CD4-positive, alpha-beta T cell treated with Interleukin-2 at 100 ng/mL for 4 hours (primary cell): ENCODE results near the gene ZNF516.

Experiments used
- DNase-seq: peaks from one replicate; pipeline ENCODE4 v3.0.0-alpha.2; 2020; ENCODE audit warnings: low spot score

ZNF516 gene

DNA sequence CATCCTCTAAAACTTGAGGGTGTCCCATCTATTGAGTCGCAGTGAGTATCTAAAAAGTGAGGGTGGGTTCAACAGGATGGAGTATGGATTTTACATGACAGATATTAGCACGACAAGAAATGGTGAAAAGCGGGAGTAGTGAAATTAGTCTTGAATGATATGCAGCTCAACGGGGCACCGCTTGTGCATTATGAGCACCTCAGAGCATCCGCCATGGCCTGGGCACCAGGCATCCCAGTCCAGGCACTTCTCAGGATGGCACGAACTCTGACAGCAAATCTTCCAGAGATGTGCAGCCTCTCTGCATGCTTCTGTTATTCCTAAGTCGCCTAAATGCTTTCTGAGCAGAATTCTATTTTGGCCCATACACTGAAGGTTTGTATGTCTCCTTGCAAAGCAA, 57.1 kb downstream of the ZNF516 start:
- DNase-seq: no peak

DNA sequence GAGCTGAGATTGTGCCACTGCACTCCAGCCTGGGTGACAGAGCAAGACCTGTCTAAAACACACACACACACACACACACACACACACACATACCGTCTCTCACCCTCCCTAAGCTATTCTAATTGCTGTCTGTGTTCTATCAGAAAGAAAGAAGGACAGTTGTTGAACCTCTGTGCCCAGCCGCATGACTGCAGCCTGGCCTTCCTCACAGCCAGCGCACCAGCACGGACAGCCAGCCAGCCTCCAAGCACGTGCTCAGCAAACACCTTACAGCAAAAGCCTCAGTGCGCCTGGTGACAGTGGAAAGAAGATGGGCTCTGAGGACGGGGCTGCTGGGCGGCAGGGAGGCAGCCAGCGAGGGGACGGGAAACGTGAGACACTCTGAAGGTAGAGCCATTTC, 58.0 kb downstream of the ZNF516 start:
- no peak for DNase-seq

DNA sequence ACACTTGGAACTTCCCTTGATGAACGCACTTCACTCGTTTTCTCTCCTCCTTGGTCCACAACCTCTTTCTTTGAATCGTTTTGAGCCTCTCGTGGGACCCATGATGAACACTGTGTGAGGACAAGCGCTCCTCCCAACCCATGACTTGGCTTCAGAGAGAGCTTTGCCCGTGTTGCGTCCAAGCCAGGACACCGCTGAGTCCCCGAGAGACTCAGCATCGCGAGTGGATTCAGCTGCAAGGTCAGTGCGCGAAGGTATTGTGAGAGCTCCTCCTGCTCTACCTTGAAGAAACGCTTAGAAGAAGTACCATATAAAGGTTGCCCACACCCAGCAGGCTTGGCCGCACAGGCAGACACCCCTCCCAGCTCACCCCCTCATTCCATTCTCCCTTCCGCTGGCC, 58.7 kb downstream of the ZNF516 start:
- no peak for DNase-seq

DNA sequence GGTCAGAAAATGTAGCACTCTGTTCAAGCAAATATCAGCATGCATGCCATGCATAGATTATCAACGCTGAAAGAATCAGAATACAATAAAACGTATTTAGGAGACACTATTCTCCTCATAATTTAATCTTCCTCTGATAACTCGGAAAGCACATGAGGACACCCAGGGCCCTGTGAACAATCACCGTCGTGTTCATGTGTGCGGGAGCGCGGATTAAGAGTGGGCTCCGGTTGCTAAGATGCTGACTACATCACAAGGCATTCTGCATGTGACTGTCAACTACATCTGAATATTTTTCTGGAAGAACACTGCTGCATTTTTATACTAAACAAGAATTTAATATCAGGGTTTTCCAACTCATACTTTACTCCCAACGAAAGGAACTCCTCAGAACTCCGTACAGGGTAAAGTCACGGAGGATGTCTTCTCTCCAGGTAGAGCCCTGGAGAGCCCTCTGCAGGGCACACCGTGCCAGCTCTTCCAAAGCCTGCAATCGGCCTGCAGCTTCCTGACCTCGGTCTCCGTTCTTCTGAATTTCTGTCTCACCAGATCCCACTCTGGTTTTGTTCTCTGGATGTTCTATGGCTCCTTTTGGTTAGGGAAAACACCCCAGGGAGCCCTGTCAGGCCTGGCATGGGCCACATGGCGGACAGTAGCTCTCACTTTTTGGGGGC, 59.6 kb downstream of the ZNF516 start:
- DNase-seq: no peak

DNA sequence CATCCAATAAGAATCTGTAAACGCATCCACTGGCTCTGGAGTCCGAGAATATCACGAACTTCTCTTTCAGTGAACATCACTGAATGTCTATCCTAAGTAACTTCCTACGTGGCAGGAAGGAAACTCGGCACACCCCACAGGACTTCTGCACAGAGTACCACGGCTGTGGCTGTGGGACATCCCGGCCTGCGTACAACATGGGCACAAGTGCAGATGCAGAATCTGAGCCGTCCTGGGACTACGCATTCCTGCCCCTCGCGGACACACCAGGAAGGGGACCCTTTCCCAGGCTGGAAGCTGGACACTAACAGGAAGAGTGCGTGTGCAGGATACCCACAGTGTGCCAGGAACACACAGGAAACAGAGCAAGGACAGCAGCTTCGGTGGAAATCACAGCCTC, 60.6 kb downstream of the ZNF516 start:
- DNase-seq: no peak

DNA sequence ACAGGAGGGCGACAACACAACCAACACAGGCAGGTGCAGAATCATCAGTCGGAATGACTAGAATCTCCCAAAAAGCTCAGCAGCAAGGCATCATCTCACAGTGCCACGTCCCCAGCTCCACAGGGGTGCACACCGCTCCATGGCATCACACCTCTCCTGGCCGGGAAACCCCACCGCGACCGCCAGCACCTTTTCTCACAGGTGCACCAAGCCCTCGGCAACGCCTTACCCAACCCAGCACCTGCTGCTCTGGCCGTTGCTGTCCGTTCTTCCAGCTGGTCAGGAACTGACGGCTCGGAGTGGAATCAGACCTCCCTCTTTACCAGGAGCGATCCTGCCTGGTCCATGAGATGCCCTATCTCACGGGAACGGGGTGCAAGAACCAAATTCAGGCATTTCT, 61.3 kb downstream of the ZNF516 start:
- DNase-seq: no peak

DNA sequence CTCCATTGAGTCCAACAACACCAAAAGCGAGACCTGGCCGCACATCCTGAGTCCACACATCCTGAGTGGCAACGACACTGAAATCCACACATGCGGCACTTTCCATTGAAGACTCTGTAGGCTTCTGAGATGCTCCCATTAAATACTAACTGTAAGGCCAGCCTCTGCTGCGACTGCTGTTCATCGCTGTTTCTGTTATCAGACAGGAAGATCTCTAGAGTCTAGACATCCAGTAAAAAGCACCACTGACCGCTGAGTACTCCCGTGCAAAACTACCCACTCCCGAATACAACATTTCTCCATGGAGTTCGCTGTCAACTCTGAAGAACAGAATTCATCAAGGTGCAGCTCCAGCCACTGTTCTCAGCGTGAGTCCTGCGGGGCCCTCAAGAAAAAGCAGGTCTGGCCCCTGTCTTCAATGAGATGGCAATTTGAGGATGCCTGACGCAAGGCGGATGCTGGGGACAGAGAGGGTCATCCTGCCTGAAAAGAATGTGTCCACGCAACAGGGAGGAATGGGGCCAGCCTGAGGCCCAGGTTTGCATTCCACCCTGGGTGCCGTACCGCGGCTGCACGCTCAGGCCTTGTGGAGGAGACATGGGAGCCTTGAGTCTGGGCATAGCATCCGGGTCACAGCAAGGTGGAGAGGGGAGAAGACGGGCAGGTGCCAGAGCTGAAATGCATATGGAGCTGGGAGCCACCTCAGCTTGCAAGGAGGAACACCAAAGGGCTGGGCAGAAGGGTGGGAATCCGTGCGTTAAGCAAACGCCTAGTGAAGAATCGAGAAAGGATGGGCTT, 61.9 kb downstream of the ZNF516 start:
- DNase-seq: no peak

DNA sequence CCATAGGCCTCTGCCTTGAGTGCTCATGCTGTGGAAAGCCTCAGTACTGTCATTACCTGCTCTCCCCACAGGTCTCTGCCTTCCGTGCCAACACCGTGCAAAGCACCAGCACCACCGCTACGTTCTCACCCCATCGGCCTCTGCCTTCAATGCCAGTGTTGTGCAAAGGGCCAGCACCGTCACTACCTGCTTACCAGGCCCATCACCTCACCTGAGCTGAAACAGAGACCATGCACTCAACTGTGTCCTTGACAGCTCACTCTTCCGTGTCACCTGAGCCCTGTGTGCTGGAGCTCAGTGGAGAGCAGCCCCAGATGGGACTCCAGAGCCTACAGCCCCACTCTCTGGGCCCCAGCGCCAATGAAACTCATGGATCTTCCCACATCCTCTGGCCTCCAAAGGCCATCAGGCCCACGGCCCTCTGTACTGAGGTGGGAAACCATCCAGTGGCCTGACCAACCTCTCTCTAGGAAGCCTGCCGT, 62.7 kb downstream of the ZNF516 start:
- DNase-seq: no peak

DNA sequence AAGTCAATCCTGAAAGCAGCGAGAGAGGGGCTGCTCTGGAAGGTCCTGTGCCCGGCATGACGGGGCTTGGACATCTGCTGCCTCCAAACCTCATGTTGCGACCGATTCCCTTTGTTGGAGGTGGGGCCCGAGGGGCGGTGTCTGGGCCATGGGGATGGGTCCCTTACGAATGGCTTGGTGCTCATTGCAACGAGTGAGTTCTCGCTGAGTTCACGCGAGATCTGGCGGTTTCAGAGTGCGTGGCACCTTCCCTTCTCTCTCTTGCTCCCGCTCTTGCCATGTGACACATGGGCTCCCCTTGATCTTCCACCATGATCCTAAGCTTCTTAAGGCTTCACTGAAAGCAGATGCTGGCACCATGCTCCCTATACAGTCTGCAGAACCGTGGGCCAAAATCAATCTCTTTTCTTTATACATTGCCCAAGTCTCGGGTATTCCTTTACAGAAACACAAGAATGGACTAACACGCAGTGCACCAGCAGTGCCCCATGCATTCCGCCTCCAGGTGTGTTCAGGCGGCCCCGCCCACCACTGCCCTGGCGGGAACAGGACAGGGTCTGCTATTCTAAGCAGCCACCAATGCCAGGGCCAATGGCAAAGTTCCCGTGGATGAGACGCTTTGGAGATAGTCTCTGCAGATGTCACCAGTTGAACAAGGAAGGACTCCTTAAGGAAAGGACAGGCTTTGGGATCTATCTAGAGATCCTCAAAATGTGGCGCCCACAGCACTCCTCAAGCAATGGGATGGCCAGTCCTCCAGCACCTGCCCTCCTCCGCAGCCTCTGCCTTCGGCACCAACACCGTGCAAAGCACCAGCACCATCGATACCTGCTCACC, 63.4 kb downstream of the ZNF516 start:
- DNase-seq: no peak

DNA sequence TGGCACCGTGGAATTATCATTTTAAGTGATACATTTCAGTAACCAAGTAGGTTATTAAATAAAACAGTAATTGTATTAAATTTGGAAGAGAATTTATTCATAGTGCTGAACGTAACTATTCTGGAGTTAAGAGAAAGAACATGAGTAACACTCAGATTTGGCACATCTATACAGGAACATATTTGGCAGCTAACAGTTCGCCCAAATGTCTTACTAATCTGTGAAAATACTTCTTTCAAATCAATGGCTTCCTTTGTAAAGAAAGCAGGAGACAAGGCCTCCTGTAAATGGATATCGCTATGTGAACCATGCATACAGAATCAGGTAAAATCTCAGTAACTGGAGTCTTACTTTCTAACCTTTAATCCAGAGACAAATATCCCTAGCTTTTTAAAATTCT, 64.4 kb downstream of the ZNF516 start:
- DNase-seq: no peak

DNA sequence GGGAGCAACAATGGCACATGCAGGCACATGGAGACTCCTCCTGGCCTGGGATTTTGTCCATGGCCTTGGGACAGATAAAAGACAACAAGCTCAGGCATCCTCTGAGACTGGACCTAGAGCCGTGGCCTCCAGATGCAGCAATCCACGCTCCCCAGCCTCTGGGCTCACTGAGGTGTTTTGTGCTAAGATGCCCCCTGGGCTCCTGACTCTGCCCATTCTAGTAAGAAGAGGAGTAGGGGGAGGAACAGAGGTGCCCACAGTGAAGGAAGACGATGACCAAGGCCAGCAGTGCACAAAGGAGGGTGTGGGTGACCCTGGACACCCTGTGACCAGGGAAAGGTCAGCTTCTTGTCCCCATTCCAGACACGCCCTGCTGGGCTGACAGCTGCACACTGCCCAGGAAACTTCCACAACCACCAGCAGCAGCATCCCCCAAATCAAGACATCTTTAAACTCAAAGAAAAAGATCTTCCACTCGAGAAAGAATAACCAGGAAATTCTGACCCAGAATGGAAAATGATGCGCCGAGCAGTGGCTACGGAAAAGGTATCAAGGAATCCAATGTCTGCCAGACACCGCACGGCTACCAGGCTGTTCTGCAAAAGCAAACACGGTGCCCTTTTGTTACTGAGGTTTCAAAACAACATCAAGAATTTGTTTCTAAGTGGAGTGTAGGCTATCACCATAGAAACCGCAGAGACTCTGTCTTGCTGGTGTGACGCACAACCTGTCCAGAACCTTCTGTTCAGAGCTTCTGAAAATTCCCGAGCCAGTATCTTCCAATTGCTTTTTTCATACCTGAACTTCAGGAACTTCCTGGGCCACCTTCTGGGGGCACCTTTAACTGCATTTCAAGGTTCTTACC, 65.5 kb downstream of the ZNF516 start:
- DNase-seq: no peak

DNA sequence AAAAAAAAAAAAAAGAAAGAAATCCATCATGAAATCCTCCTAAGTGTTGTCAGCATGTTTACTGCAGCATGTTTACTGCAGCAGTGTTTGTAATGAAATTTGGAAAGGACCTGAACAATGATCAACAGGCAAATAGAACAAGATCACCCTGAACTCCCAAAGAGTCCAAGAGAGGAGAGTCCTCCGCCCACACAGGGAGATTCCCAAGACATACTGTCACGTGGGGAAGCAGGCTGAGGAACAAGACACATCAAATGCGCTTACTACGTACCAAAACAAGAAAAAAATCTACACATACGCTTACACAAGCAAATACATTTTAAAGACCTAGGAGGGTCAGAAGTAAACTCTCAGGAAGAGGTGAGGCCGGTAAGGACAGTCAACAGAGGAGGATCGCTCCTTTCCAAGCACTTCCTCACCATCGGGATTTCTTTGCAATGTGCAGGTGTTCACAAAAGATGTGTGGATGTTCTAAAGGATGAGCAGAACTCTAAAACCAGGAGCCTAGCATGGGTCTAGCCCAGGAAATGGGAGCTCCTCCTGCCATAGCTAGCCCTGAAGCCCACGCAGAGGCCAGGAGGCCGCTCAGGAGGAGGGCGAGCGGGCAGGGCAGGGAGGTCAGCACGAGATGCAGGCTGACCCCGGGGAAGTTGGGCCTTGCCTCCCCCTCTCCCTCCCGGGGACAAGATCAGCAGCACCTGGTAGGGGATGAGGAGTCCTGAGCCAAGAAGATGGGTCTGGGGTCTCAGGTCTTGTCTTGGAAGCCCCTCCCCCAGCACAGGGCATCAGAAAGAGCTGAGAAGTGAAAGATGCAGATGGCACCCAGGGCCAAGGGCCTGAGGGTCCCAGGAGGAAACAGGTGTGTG, 66.4 kb downstream of the ZNF516 start:
- DNase-seq: no peak

DNA sequence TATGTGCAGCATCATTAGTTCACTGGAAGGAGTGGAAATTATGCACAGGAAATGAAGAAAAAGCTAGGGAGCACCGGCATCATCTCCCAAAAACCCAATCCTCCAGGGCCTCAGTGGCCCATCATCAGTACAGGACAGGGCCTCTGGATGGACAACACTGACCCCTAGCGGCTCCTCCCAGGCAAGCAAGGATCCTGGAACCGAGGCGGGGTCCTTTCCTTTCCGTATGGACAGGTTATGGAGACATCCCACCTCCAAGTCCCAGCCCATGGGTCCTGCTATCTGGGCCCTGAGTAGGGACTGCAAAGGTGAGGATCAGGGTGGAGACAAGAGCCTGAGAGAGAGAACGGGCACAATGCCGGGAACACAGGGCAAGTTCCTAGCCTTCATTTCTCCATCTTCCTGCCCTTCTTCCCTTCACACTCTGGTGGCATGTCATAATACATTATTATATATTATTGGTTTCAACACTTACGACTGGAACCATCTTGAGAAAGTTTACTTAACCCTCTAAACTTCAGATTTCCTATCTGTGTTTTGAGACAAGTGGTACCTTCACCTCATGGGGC, 68.2 kb downstream of the ZNF516 start:
- DNase-seq: peak; percentile 3

DNA sequence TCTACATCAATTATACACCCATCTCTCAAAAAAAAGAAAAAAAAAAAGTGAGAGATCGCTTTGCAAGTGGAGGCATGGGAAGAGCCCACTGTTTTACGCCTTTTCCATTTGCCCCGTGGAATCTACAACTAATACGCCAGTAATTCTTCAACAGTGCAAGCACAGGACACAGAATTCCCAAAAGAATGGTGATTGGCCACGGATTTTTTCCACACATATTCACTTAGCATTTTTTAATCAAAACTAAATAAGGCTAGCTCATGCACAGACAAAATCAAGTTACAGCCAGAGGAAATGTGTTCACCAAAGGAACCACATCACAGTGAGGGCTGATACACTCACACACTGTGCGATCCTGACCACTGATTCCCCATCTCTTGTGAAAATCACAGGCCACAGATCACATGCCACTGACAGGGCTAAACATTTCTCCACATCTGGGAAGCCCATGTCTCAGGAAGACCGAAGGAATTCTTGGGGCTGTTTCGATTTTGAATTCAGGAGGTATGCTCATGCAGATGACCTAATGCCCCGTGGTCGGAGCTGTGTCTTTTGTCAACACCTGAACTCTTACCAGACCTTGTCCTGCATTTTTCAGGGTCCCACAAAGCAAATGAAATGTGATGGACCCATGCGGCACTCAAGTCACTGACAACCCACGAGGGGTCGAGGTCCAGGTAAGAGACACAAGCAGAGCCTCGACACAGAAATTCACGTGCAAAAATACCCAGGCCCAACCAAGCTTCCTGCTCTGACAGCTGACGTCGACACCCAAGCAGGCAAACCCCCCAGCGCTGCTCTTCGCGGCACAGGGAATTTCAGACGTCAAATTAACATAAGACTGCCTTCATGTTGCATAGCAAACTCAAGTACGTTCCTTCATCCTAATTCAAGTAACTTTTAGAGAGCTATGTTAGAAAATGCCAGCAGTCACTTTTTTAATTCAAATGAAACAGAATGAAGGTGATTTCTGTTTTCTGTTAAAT, 69.6 kb downstream of the ZNF516 start:
- no peak for DNase-seq

DNA sequence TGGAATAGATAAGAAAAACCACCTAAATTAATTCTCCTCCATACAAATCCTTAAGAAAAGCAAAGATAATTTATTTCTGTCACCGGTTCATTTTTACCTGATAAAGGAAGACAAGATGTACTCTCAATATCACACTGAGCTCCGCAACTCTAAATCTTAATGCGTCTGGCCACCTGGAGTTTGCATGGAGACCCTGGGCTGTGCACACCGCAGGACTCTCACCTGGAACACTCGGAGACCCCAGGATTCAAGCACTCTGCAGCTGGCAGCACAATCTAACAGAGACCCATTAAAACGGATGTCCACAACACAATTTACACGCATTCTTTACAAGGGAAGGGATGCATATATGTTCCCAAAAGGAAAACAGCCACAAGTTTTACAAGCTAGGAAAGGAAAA, 72.2 kb downstream of the ZNF516 start:
- DNase-seq: no peak

DNA sequence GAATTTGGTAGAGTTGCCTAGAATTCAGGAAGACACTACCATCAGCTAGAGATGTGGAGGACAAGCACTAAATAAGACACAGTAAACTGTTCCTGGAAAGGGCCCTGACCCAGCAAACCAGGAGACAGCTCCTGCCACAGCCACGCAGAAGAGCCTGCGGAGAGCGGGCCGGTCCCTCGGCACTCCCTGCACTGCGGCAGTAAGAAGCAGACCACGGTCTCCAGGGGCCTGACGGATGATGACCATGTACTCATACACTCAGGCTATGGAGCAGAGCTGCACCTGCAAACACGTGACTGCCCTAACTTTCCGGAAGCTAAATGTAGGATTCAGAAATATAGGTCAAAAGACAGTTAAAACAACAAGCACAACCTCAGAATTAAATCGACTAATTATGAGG, 72.9 kb downstream of the ZNF516 start:
- DNase-seq: no peak

DNA sequence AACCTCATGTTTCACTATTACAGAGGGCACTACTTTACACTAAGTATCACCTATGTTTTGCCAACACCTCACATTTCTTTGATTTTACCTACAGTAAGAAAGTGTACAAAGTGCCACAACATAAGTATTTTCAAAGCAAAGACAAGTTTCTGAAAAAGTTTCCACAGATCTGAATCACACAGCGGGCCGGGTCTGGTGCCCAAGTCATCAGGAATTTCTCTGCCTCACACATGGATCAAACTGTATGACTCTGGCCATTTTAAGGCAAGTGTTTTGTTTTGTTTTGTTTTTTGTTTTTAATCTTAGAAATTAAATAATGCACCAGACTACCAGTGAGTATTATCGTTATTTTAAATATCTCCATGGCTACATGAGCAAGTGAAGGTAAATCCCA, 73.4 kb downstream of the ZNF516 start:
- no peak for DNase-seq

DNA sequence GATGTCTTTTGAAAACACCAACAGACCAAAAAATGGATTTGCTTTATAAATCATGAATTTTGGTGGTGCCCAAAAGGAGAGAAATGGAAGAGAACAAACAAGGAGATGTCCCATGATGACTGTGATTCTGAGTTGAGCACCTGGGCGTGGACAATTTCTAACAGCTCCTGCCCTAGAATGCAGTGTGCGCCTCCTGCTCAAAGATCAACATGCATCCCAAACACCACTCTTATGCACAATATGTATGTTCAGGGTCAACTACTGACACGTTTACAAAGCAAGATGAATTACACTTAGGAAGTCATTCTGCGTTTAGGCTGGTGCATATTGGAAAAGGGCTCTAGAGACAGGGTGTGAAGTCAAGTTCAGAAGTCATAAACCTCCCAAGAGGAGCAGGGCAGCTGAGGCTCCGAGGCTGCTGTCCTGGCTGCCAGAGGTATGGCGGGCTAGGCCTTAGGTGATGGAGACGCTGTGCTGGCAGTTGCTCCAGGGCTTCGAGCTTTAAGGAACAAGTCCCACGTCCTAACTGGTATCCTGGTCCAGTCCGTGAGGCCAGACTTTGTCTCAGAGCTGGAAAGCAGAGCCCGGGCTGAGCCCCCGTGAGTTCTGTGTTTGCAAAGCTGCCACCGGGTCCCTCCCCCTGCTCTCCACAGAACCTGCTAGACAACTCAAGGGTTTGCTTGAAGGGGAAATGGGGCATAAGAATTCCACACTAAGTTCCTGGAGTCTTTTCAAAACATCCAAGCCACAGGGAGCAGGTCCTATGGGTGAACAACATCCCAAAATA, 74.0 kb downstream of the ZNF516 start:
- DNase-seq: no peak
